B cell (primary cell): Measurements from ENCODE around the gene LRRC10B. TPM values are rescaled to one million over a fixed set of nuclear protein-coding genes. Genes with fewer than 3 reads are reported as not detected.

Source experiments
- ATAC-seq: fragments of 200-7000 bp; cut with Tn5 transposase; one replicate; pipeline ENCODE4 v1.10.0; 2021; ENCODE audit warnings: low read depth, mild to moderate bottlenecking, moderate number of reproducible peaks, moderate library complexity
- CTCF ChIA-PET: fragments of 350-600 bp; sonication (Branson Sonifier 250); formaldehyde crosslinking; loops from one replicate; lab custom pipeline; 2021; ENCODE audit warnings: antibody characterized with exemption, inconsistent platforms; lab: Charles Lee
- POLR2A ChIA-PET: fragments of 350-600 bp; sonication (Branson Sonifier 250); formaldehyde crosslinking; loops from one replicate; lab custom pipeline; 2021; ENCODE audit warnings: antibody characterized with exemption; lab: Charles Lee
- DNase-seq: peaks from one replicate; pipeline ENCODE4 v3.0.0; 2013
- H2AFZ ChIP-seq: 2 replicates; pipeline ENCODE4 v1.6.1; 2012; ENCODE audit warnings: mild to moderate bottlenecking, low read depth, low read length; ENCODE audit not compliant: insufficient read depth, poor library complexity, severe bottlenecking
- H3K27ac ChIP-seq, 2 donors: 1 replicate in 1 of 2; 2 replicates in 1 of 2; pipeline ENCODE4 v1.5.1; 2012 to 2013; ENCODE audit warnings: low read length in 2 of 2, mild to moderate bottlenecking in 2 of 2, moderate library complexity in 1 of 2
- H3K27me3 ChIP-seq, 4 experiments: fragments of 200-600 bp in 1 of 4; sonication (generic) in 1 of 4; replicated peaks in 1 of 4; 1 replicate in 2 of 4; 2 replicates in 2 of 4; pipeline versions ENCODE4 v1.6.1 to v1.7.0; 2013 to 2016; ENCODE audit warnings: low read length in 3 of 4, mild to moderate bottlenecking in 2 of 4, mixed read lengths in 1 of 4, moderate library complexity in 1 of 4; ENCODE audit not compliant: insufficient read depth in 4 of 4, control insufficient read depth in 3 of 4; ENCODE audit errors: control extremely low read depth in 1 of 4
- H3K36me3 ChIP-seq, 2 experiments: replicated peaks in 1 of 2; 1 replicate in 1 of 2; 2 replicates in 1 of 2; pipeline versions ENCODE4 v1.6.1 to v1.7.1; 2013; ENCODE audit warnings: low read length in 1 of 2; ENCODE audit not compliant: insufficient read depth in 2 of 2, control insufficient read depth in 1 of 2; ENCODE audit errors: control extremely low read depth in 1 of 2, extremely low read depth in 1 of 2
- H3K4me1 ChIP-seq, 2 donors: fragments of 200-600 bp in 1 of 2; sonication (generic) in 1 of 2; 1 replicate in 1 of 2; 2 replicates in 1 of 2; pipeline versions ENCODE4 v1.5.1 to v1.6.1; 2013 to 2017; ENCODE audit warnings: low read length in 2 of 2; ENCODE audit not compliant: control insufficient read depth in 2 of 2, insufficient read depth in 2 of 2
- H3K4me2 ChIP-seq: replicated peaks from 2 replicates; pipeline ENCODE3; 2012; ENCODE audit warnings: mild to moderate bottlenecking, low read depth, low read length; ENCODE audit not compliant: poor library complexity, severe bottlenecking
- H3K4me3 ChIP-seq, 5 experiments: fragments of 200-600 bp in 1 of 5; sonication (generic) in 1 of 5; 1 replicate in 3 of 5; 2 replicates in 2 of 5; pipeline versions ENCODE4 v1.5.1 to v1.7.0; 2011 to 2016; ENCODE audit warnings: low read length in 4 of 5, mild to moderate bottlenecking in 4 of 5, low read depth in 2 of 5, control low read depth in 1 of 5, moderate library complexity in 1 of 5; ENCODE audit not compliant: insufficient read depth in 1 of 5; ENCODE audit errors: control extremely low read depth in 1 of 5, extremely low read depth in 1 of 5
- H3K79me2 ChIP-seq: fragments of 200-600 bp; sonication (generic); one replicate; pipeline ENCODE4 v1.6.0; 2016; ENCODE audit warnings: low read length; ENCODE audit not compliant: control insufficient read depth, insufficient read depth
- H3K9ac ChIP-seq: fragments of 200-600 bp; sonication (generic); 2 replicates; pipeline ENCODE4 v1.6.1; 2017; ENCODE audit warnings: mild to moderate bottlenecking, low read length, moderate library complexity
- H3K9me3 ChIP-seq, 3 donors: one replicate each; pipeline versions ENCODE4 v1.6.1 to v1.7.1; 2013; ENCODE audit warnings: low read length in 2 of 3; ENCODE audit not compliant: control insufficient read depth in 2 of 3, insufficient read depth in 1 of 3; ENCODE audit errors: control extremely low read depth in 1 of 3
- H4K20me1 ChIP-seq: 2 replicates; pipeline ENCODE4 v1.6.0; 2012; ENCODE audit warnings: mild to moderate bottlenecking, low read length; ENCODE audit not compliant: insufficient read depth, control insufficient read depth, poor library complexity, severe bottlenecking
- H3K27ac Mint-ChIP-seq: one replicate; pipeline ENCODE4 v1.8.0; 2021; ENCODE audit warnings: mixed read lengths
- H3K27me3 Mint-ChIP-seq: one replicate; pipeline ENCODE4 v1.8.0; 2021; ENCODE audit warnings: mixed read lengths
- H3K4me1 Mint-ChIP-seq: one replicate; pipeline ENCODE4 v1.8.0; 2021; ENCODE audit warnings: mixed read lengths
- H3K4me3 Mint-ChIP-seq: one replicate; pipeline ENCODE4 v1.8.0; 2021; ENCODE audit warnings: mixed read lengths
- H3K9me3 Mint-ChIP-seq: one replicate; pipeline ENCODE4 v1.8.0; 2022; ENCODE audit warnings: mixed read lengths; ENCODE audit not compliant: insufficient read depth
- CTCF ChIP-seq: fragments of 200-600 bp; IDR thresholded peaks from one replicate; pipeline ENCODE4 v1.8.0; 2022; ENCODE audit warnings: antibody characterized with exemption, mild to moderate bottlenecking
- EZH2 ChIP-seq: IDR thresholded peaks from 2 replicates; pipeline ENCODE4 v1.6.1; 2012; ENCODE audit warnings: borderline replicate concordance, low read depth, mild to moderate bottlenecking, moderate library complexity, low read length; ENCODE audit not compliant: insufficient read depth, poor library complexity, severe bottlenecking
- WGBS: methylation state at CpG from one replicate; pipeline ENCODE4 v1.1.5; 2013; ENCODE audit warnings: missing lambda C conversion rate; ENCODE audit not compliant: insufficient coverage; 5-methylcytosine and 5-hydroxymethylcytosine counted together
- intact Hi-C: fragments of 100-400 bp; cut with micrococcal nuclease; formaldehyde crosslinking; loops from one replicate; pipeline ENCODE4 v1.10.0; 2022
- polyA plus RNA-seq: library from polyadenylated mRNA; depleted of rRNA; stranded (reverse); fragments of >200 nt; gene quantifications from 2 replicates; pipeline ENCODE4 v1.2.3, GENCODE V29; 2012
- total RNA-seq, 2 donors: library from RNA; stranded (reverse); fragments of 120-200 nt in 1 of 2; gene quantifications; 1 replicate in 1 of 2; 2 replicates in 1 of 2; pipeline versions ENCODE4 v1.2.3 to v1.2.4, GENCODE V29; 2013 to 2022

Gene LRRC10B
- total and polyA plus RNA-seq, 2 donors (not counting 1 experiment from before 2014, with no cell fraction given) = 0.15 TPM; not detected in 1

GRCh38 chr11:61473370-61474012, 35.1 kb upstream of the LRRC10B start:
- H3K27ac Mint-ChIP-seq = no peak overlapping the region
- Histone ChIP-seq H3K4me3 (no peak overlapping the region), H4K20me1 (no peaks in the 10 kb centered on the region), H3K4me2 (no peak overlapping the region), H3K79me2 (no peaks in the 10 kb centered on the region), H2AFZ (no peak overlapping the region), H3K36me3 (peaks cover 0 to 11% of the 10 kb centered on the region in 2 experiments), H3K4me1 (peaks cover 0 to 6% of the 10 kb centered on the region in 2 donors), H3K27me3 (peaks cover 0 to 8% (median 0%) of the 10 kb centered on the region in 4 experiments), H3K9ac (no peak overlapping the region), H3K27ac (no peak overlapping the region), H3K9me3 (no peaks in the 10 kb centered on the region)
- peaks cover 2% of the 10 kb centered on the region for H3K4me1 Mint-ChIP-seq
- TF ChIP-seq CTCF = no peak
- no peak for TF ChIP-seq EZH2
- CTCF ChIA-PET = interaction anchor here (1.7 to 6.1 kb wide), 2 partner anchors 43 to 165 kb away, joined by 5 to 55 read pairs; no protein-coding TSS in a partner anchor
- DNase-seq = no peak
- intact Hi-C loops = no loop called here
- POLR2A ChIA-PET = no interaction called here
- 100% methylated on average over 1 of the region's 3 CpGs for WGBS
- H3K27me3 Mint-ChIP-seq = no peaks in the 10 kb centered on the region
- no peak for ATAC-seq
- no peaks in the 10 kb centered on the region for H3K9me3 Mint-ChIP-seq
- H3K4me3 Mint-ChIP-seq = no peak overlapping the region

GRCh38 chr11:61474013-61474643, 34.4 kb upstream of the LRRC10B start:
- POLR2A ChIA-PET = no interaction called here
- no peak overlapping the region for H3K27ac Mint-ChIP-seq

More at GRCh38 chr11:61474013-61474643, 34.4 kb upstream of the LRRC10B start:
- TF ChIP-seq CTCF (no peak), EZH2 (no peak)
- Histone ChIP-seq H3K4me2 (no peak overlapping the region), H3K4me3 (no peak overlapping the region), H3K27ac (no peak overlapping the region), H3K79me2 (no peaks in the 10 kb centered on the region), H3K27me3 (peaks cover 0 to 8% (median 0%) of the 10 kb centered on the region in 4 experiments), H3K36me3 (peaks cover 0 to 11% of the 10 kb centered on the region in 2 experiments), H3K9ac (no peak overlapping the region), H4K20me1 (no peaks in the 10 kb centered on the region), H3K9me3 (no peaks in the 10 kb centered on the region), H3K4me1 (peaks cover 0 to 6% of the 10 kb centered on the region in 2 donors), H2AFZ (no peak overlapping the region)
- Mint-ChIP-seq H3K4me1 (peaks cover 2% of the 10 kb centered on the region), H3K4me3 (no peak overlapping the region), H3K9me3 (no peaks in the 10 kb centered on the region), H3K27me3 (no peaks in the 10 kb centered on the region)
- intact Hi-C loops = no loop called here
- ATAC-seq = no peak
- WGBS = 89% methylated on average over 4 of the region's 6 CpGs
- CTCF ChIA-PET = interaction anchor here (1.7 to 6.9 kb wide), 3 partner anchors 43 to 164 kb away, joined by 5 to 62 read pairs (median 55); no protein-coding TSS in a partner anchor
- no peak for DNase-seq
